Activated CD4-positive, alpha-beta T cell treated with anti-CD3 and anti-CD28 coated beads for 36 hours (primary cell): ENCODE measurements around the gene RB1. TPM values are rescaled to one million over a fixed set of nuclear protein-coding genes. Genes with fewer than 3 reads are reported as not detected.

Experiments used
- ATAC-seq: fragments of 200-7000 bp; cut with Tn5 transposase; one replicate; pipeline ENCODE4 v1.10.0; 2021; ENCODE audit warnings: mild to moderate bottlenecking, moderate library complexity
- CTCF ChIA-PET: fragments of 350-600 bp; sonication (Branson Sonifier 250); formaldehyde crosslinking; loops from one replicate; lab custom pipeline; 2021; ENCODE audit warnings: antibody characterized with exemption; lab: Charles Lee
- POLR2A ChIA-PET: fragments of 350-600 bp; sonication (Branson Sonifier 250); formaldehyde crosslinking; loops from one replicate; lab custom pipeline; 2021; ENCODE audit warnings: antibody characterized with exemption, inconsistent platforms; lab: Charles Lee
- DNase-seq: peaks from one replicate; pipeline ENCODE4 v3.0.0-alpha.2; 2020
- H3K27ac Mint-ChIP-seq: one replicate; pipeline ENCODE4 v1.8.0; 2021; ENCODE audit warnings: mixed read lengths
- H3K27me3 Mint-ChIP-seq: one replicate; pipeline ENCODE4 v1.8.0; 2021; ENCODE audit warnings: mixed read lengths
- H3K36me3 Mint-ChIP-seq: one replicate; pipeline ENCODE4 v1.8.0; 2021; ENCODE audit warnings: low read depth, mixed read lengths
- H3K4me1 Mint-ChIP-seq: one replicate; pipeline ENCODE4 v1.8.0; 2021; ENCODE audit warnings: mixed read lengths
- H3K4me3 Mint-ChIP-seq: one replicate; pipeline ENCODE4 v1.8.0; 2021; ENCODE audit warnings: mild to moderate bottlenecking, moderate library complexity, mixed read lengths
- H3K9me3 Mint-ChIP-seq: one replicate; pipeline ENCODE4 v1.8.0; 2021; ENCODE audit warnings: low read depth, mixed read lengths
- intact Hi-C, 2 experiments: fragments of 100-400 bp; cut with DNase I in 1 of 2; cut with micrococcal nuclease in 1 of 2; formaldehyde crosslinking; loops; one replicate each; pipeline versions ENCODE4 v1.14.2 to v1.15.1; 2022 to 2024; cut with DNase I, micrococcal nuclease
- total RNA-seq, 2 experiments: library from RNA; stranded (reverse); gene quantifications; one replicate each; pipeline ENCODE4 v1.2.3, GENCODE V29; 2021

Gene RB1
- total RNA-seq, 2 experiments from 2014 or later, result 26.9 to 32.8 TPM

DNA sequence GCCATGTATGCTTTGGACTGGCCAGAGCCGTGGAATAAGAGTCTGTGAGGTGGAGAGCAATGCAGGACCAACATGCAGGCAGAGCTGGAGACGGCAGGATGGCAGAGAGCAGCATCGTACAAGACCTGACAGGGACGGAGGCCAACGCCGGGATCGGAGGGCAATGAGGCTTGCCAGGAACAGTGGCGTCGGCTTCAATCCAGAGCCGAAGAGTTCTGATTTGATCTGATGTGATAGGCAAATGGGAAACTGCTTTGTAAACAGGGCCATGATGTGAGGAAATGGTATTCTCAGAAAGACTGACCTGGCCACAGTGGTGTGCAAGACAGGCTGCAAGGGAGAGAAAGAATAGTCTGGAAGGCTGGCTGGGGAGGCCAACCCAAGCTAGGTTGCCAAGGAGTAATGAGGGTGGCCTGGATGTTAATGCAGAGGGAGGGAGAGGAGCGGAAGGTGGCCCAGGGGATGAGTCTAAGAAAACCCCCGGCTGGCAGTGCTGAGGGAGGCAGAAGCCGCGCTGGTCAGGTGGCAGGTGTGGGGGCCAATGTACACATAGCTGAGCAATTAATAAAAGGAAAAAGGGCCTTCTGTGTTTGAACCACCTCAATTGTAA lies 202.6 kb downstream of the RB1 start:
- Mint-ChIP-seq H3K27ac (peak overlapping the region; percentile 85), H3K9me3 (no peaks in the 10 kb centered on the region), H3K36me3 (peaks cover 2% of the 10 kb centered on the region), H3K27me3 (no peaks in the 10 kb centered on the region), H3K4me3 (peak overlapping the region; percentile 22), H3K4me1 (peaks cover 54% of the 10 kb centered on the region)
- ATAC-seq (peak; percentile 6), DNase-seq (no peak)
- ChIA-PET POLR2A (interaction anchor here (0.8 to 1.0 kb wide), 2 partner anchors 32 to 378 kb away, joined by 3 to 6 read pairs; no protein-coding TSS in a partner anchor), CTCF (interaction anchor here (0.9 to 2.0 kb wide), 4 partner anchors 10 to 411 kb away, joined by 3 to 7 read pairs (median 4); partner anchors contain the start of gene MED4)
- intact Hi-C loops, result loop anchor here in 1 of 2 experiments (5.0 to 10.0 kb wide), 3 partner anchors 56 to 261 kb away; no protein-coding TSS in a partner anchor

DNA sequence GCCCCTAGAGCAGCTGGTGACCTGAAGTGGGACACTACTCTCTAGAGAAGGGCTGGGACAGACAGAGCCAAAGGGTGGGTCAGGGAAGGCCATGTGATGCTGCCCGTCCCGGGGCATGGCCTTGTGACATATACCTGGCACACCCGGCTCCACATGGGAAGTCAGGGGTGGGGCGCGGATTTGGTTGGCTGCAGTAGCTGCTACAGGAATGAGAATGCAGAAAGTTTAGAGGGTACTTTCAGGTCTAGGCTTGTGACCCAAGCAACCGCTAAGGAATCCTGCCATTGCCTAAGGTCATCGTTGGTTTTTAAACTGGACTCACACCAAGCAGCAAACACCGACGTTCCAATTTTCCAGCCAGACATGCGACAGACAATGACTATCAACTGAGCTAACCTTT lies 203.5 kb downstream of the RB1 start:
- intact Hi-C loops, result loop anchor here in 1 of 2 experiments (5.0 to 10.0 kb wide), 3 partner anchors 55 to 260 kb away; no protein-coding TSS in a partner anchor
- ChIA-PET POLR2A (no interaction called here), CTCF (interaction anchor here (1.0 to 2.0 kb wide), 2 partner anchors 10 to 77 kb away, joined by 4 to 7 read pairs; no protein-coding TSS in a partner anchor)
- Mint-ChIP-seq H3K27ac (no peak overlapping the region), H3K4me3 (no peak overlapping the region), H3K9me3 (no peaks in the 10 kb centered on the region), H3K4me1 (peaks cover 54% of the 10 kb centered on the region), H3K36me3 (peaks cover 2% of the 10 kb centered on the region), H3K27me3 (no peaks in the 10 kb centered on the region)
- ATAC-seq (no peak), DNase-seq (no peak)

DNA sequence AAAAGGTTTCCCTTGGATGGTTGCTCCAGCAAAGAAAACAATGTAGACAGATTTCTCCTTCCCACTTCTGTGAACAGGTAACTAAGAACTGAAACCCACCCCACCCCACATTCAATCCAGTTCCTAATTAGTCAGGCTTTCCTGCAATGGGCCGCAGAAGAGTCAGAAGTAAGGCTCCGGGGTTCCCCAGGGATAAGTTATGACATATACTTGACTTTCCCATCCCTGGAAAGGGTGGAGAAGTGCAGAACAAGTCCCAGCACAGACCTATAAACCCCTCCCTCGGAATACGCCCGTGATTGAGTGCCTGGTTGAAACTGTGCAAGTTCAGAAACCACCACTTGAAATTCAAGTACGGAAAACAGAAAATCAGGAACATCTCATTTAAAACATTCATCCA lies 204.5 kb downstream of the RB1 start:
- ChIA-PET CTCF (no interaction called here), POLR2A (no interaction called here)
- intact Hi-C loops, result loop anchor here in 1 of 2 experiments (5.0 to 10.0 kb wide), 3 partner anchors 54 to 259 kb away; no protein-coding TSS in a partner anchor
- peaks cover 51% of the 10 kb centered on the region for H3K4me1 Mint-ChIP-seq
- H3K27me3 Mint-ChIP-seq, result no peaks in the 10 kb centered on the region
- no peak overlapping the region for H3K4me3 Mint-ChIP-seq
- DNase-seq, result no peak
- no peak overlapping the region for H3K27ac Mint-ChIP-seq
- peaks cover 2% of the 10 kb centered on the region for H3K36me3 Mint-ChIP-seq
- no peak for ATAC-seq
- no peaks in the 10 kb centered on the region for H3K9me3 Mint-ChIP-seq

DNA sequence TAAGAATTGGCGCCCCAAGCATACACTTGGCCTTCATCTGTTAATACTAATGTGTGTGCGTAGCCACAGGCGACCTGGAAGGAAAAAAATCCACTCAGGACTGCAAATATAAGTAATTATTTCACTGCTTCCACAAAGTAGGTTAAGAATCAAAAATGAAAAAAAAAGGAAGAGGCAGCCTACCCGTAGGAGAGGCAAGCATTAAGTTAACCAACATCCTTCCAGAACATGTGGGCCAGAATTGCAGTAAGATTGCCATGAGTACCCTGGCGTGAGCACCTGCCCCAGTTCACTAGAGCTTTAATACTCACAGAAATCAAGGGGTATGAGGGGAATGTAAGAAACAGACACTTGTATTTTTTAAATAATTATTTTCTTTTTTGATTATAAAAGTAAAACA lies 207.1 kb downstream of the RB1 start:
- intact Hi-C loops, result no loop called here
- ChIA-PET POLR2A (no interaction called here), CTCF (interaction anchor here (0.6 to 1.3 kb wide), 3 partner anchors 15 to 1833 kb away, joined by 3 read pairs; no protein-coding TSS in a partner anchor)
- Mint-ChIP-seq H3K27ac (no peak overlapping the region), H3K4me3 (no peak overlapping the region), H3K4me1 (peaks cover 28% of the 10 kb centered on the region), H3K36me3 (peaks cover 2% of the 10 kb centered on the region), H3K27me3 (no peaks in the 10 kb centered on the region), H3K9me3 (no peaks in the 10 kb centered on the region)
- no peak for ATAC-seq
- no peak for DNase-seq

DNA sequence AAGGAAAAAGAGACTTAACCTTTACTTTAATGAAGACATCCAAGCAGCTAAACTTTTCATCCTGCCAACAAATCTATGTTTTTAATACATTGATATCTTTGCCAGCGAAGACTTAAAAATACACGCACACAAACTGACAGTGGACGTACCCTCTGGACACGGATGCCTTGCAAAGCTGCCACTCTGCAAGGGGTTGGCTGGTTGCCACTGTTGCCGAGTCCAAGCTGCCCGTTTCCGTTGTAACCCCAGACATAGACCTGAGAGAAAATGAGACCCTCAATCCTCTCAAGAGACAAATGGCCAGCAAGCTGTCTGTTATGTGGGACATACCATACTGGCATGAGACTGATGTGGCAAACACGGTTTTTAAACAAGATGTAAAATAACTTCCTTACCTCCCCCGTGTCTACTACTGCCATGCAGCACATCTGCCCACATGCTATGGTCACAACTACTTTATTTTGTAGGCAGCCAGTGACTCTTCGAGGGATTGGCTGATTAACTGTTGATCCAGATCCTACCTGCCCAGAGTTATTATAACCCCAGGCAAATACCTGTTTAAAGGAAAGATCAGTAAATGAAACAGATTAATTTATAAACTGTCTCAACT lies 208.2 kb downstream of the RB1 start:
- CTCF ChIA-PET, result interaction anchor here (0.6 to 1.3 kb wide), 4 partner anchors 14 to 77 kb away, joined by 3 to 4 read pairs (median 3); no protein-coding TSS in a partner anchor
- Mint-ChIP-seq H3K27me3 (no peaks in the 10 kb centered on the region), H3K9me3 (no peaks in the 10 kb centered on the region), H3K27ac (no peak overlapping the region), H3K4me1 (peaks cover 17% of the 10 kb centered on the region), H3K4me3 (no peak overlapping the region), H3K36me3 (peaks cover 2% of the 10 kb centered on the region)
- POLR2A ChIA-PET, result no interaction called here
- DNase-seq (no peak), ATAC-seq (no peak)
- intact Hi-C loops, result no loop called here

DNA sequence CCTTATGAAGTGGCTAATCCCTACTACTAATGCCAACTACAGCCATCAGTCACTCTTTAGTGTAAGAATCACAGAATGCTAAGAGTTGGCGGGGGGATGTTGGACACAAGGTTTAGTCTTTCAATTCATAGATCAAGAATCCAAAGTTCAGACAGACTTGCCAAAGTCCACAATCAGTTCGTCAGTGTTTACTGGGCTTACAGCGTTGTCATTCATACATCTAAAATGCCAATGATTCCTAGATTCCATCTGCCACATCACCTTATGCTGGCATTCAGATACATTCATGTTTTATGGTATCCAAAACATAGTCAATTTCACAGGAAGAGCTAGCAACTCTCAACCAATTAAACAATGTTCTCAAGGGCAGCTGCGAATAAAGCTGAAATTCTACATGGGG lies 211.2 kb downstream of the RB1 start:
- no peaks in the 10 kb centered on the region for H3K36me3 Mint-ChIP-seq
- ChIA-PET CTCF (interaction anchor here (0.6 to 1.2 kb wide), 2 partner anchors 13 to 108 kb away, joined by 3 to 5 read pairs; no protein-coding TSS in a partner anchor), POLR2A (no interaction called here)
- no peaks in the 10 kb centered on the region for H3K9me3 Mint-ChIP-seq
- ATAC-seq (no peak), DNase-seq (no peak)
- no peak overlapping the region for H3K27ac Mint-ChIP-seq
- no peak overlapping the region for H3K4me3 Mint-ChIP-seq
- intact Hi-C loops, result no loop called here
- peaks cover 8% of the 10 kb centered on the region for H3K4me1 Mint-ChIP-seq
- no peaks in the 10 kb centered on the region for H3K27me3 Mint-ChIP-seq

DNA sequence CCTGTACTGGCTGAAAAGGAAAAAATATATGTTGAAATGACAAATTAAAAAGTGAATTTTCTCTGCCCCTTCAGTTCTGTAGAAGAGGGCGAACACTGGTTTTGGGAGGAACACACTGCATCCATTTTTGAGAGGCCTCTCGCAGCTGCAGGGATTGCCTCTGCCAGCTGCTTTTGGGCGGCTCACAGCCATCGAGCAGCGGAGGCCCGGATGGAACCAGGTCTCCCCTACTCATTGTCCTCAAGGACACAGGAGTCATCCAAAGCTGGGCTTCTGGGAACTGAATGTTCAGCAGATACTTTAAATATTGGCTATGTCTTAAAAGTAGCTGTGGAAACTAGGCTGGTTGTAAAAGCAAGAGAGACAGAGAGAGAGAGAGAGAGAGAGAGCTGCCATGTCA lies 212.2 kb downstream of the RB1 start:
- no peak overlapping the region for H3K27ac Mint-ChIP-seq
- ChIA-PET POLR2A (no interaction called here), CTCF (interaction anchor here (1.2 kb wide), 1 partner anchor 12 kb away, joined by 5 read pairs; no protein-coding TSS in a partner anchor)
- intact Hi-C loops, result no loop called here
- DNase-seq, result no peak
- H3K27me3 Mint-ChIP-seq, result no peaks in the 10 kb centered on the region
- no peak overlapping the region for H3K4me3 Mint-ChIP-seq
- H3K36me3 Mint-ChIP-seq, result no peaks in the 10 kb centered on the region
- no peaks in the 10 kb centered on the region for H3K9me3 Mint-ChIP-seq
- H3K4me1 Mint-ChIP-seq, result peaks cover under 1% of the 10 kb centered on the region
- ATAC-seq, result no peak

GRCh38 chr13:48518083-48518482 lies 214.5 kb downstream of the RB1 start:
- DNase-seq, result no peak
- ATAC-seq, result no peak
- Mint-ChIP-seq H3K9me3 (no peaks in the 10 kb centered on the region), H3K27ac (no peak overlapping the region), H3K4me3 (no peak overlapping the region), H3K36me3 (no peaks in the 10 kb centered on the region), H3K4me1 (no peaks in the 10 kb centered on the region), H3K27me3 (no peaks in the 10 kb centered on the region)
- intact Hi-C loops, result no loop called here
- CTCF ChIA-PET, result interaction anchor here (0.6 to 0.8 kb wide), 2 partner anchors 62 to 64 kb away, joined by 3 read pairs; no protein-coding TSS in a partner anchor
- POLR2A ChIA-PET, result interaction anchor here (0.6 kb wide), 1 partner anchor 13 kb away, joined by 3 read pairs; no protein-coding TSS in a partner anchor

DNA sequence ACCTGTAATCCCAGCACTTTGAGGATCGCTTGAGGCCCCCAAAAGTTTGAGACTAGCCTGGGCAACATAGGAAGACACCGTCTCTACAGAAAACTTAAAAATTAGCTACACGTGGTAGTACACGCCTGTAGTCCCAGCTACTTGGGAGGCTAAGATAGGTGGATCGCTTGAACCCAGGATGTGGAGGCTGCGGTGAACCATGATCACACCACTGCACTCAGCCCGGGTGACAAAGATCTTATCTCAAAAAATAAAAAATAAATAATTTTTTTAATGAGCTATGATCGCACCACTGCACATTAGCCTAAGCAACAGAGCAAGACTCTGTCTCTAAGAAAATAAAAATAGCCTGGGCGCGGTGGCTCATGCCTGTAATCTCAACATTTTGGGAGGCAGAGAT lies 222.7 kb downstream of the RB1 start:
- Mint-ChIP-seq H3K4me1 (peaks cover 10% of the 10 kb centered on the region), H3K4me3 (no peak overlapping the region), H3K36me3 (no peaks in the 10 kb centered on the region), H3K27me3 (no peaks in the 10 kb centered on the region), H3K27ac (no peak overlapping the region), H3K9me3 (no peaks in the 10 kb centered on the region)
- POLR2A ChIA-PET, result no interaction called here
- no peak for ATAC-seq
- CTCF ChIA-PET, result interaction anchor here (1.5 kb wide), 1 partner anchor 15 kb away, joined by 3 read pairs; no protein-coding TSS in a partner anchor
- no peak for DNase-seq
- intact Hi-C loops, result no loop called here

- Mint-ChIP-seq H3K27ac (no peak overlapping the region), H3K9me3 (no peaks in the 10 kb centered on the region), H3K4me1 (peaks cover 15% of the 10 kb centered on the region), H3K36me3 (no peaks in the 10 kb centered on the region), H3K27me3 (no peaks in the 10 kb centered on the region), H3K4me3 (no peak overlapping the region)
- ATAC-seq, result no peak
- ChIA-PET CTCF (interaction anchor here (1.4 kb wide), 1 partner anchor 13 kb away, joined by 5 read pairs; no protein-coding TSS in a partner anchor), POLR2A (interaction anchor here (0.7 kb wide), 1 partner anchor 35 kb away, joined by 4 read pairs; no protein-coding TSS in a partner anchor)
- intact Hi-C loops, result no loop called here
- no peak for DNase-seq
These were observed 224.4 kb downstream of the RB1 start for GRCh38 chr13:48527955-48528354.

GRCh38 chr13:48528720-48529119 lies 225.2 kb downstream of the RB1 start:
- ATAC-seq (no peak), DNase-seq (no peak)
- intact Hi-C loops, result no loop called here
- Mint-ChIP-seq H3K4me3 (no peak overlapping the region), H3K27ac (no peak overlapping the region), H3K27me3 (no peaks in the 10 kb centered on the region), H3K9me3 (no peaks in the 10 kb centered on the region), H3K4me1 (peaks cover 20% of the 10 kb centered on the region), H3K36me3 (no peaks in the 10 kb centered on the region)
- ChIA-PET POLR2A (interaction anchor here (0.7 kb wide), 1 partner anchor 34 kb away, joined by 4 read pairs; no protein-coding TSS in a partner anchor), CTCF (interaction anchor here (0.6 kb wide), 2 partner anchors 195 to 304 kb away, joined by 3 read pairs; no protein-coding TSS in a partner anchor)
